ENCODE measurements around the gene CETN1. TPM values are rescaled to one million over a fixed set of nuclear protein-coding genes. Genes with fewer than 3 reads are reported as not detected.
A peak's percentile ranks its signal among the peaks of the same experiment; 100 is the strongest.

The CETN1 gene
- total and polyA plus RNA-seq, 4 donors: not detected

- H3K4me1 ChIP-seq (ENCODE audit: control insufficient read depth in 5 of 5, insufficient read depth in 5 of 5, low read length in 5 of 5): peaks cover 0 to 13% (median 4%) of the 10 kb centered on the region in 5 donors
- no peaks in the 10 kb centered on the region for H3K36me3 ChIP-seq (ENCODE audit: control insufficient read depth in 4 of 4, insufficient read depth in 4 of 4, low read length in 4 of 4)
- no peak overlapping the region for H3K9ac ChIP-seq (ENCODE audit: insufficient read depth in 1 of 2, low read length in 2 of 2)
- DNase-seq (peak in 2 of 3 donors; percentile 76 to 86), ATAC-seq (ENCODE audit: insufficient read depth, low FRiP score) (no peak)
- H3K27ac ChIP-seq (ENCODE audit: low read depth in 1 of 2, low read length in 1 of 2): no peak overlapping the region
- 66 to 69% methylated on average over 2 of the region's 2 CpGs for WGBS, 2 donors
- no peaks in the 10 kb centered on the region for H3K27me3 ChIP-seq (ENCODE audit: control insufficient read depth in 3 of 3, insufficient read depth in 3 of 3, low read length in 2 of 3)
- H3K9me3 ChIP-seq (ENCODE audit: control insufficient read depth in 4 of 4, insufficient read depth in 3 of 4, low read length in 3 of 4): no peaks in the 10 kb centered on the region
- no peak for TF ChIP-seq CTCF (IDR thresholded peaks at IDR 0.05; ENCODE audit: control extremely low read depth, extremely low read depth)
- H3K4me3 ChIP-seq: no peak overlapping the region
Observed at GRCh38 chr18:627231-627630, 47.1 kb downstream of the CETN1 start.

- WGBS, 2 donors: 89 to 90% methylated on average over 6 of the region's 6 CpGs
- no peaks in the 10 kb centered on the region for H3K27me3 ChIP-seq (ENCODE audit: control insufficient read depth in 3 of 3, insufficient read depth in 3 of 3, low read length in 2 of 3)
- H3K36me3 ChIP-seq (ENCODE audit: control insufficient read depth in 4 of 4, insufficient read depth in 4 of 4, low read length in 4 of 4): no peaks in the 10 kb centered on the region
- no peaks in the 10 kb centered on the region for H3K9me3 ChIP-seq (ENCODE audit: control insufficient read depth in 4 of 4, insufficient read depth in 3 of 4, low read length in 3 of 4)
- H3K9ac ChIP-seq (ENCODE audit: insufficient read depth in 1 of 2, low read length in 2 of 2): no peak overlapping the region
- DNase-seq: no peak
- H3K4me3 ChIP-seq: no peak overlapping the region
- no peak overlapping the region for H3K27ac ChIP-seq (ENCODE audit: low read depth in 1 of 2, low read length in 1 of 2)
- no peak for ATAC-seq (ENCODE audit: insufficient read depth, low FRiP score)
- peaks cover 0 to 6% (median 0%) of the 10 kb centered on the region in 5 donors for H3K4me1 ChIP-seq (ENCODE audit: control insufficient read depth in 5 of 5, insufficient read depth in 5 of 5, low read length in 5 of 5)
- TF ChIP-seq CTCF (IDR thresholded peaks at IDR 0.05; ENCODE audit: control extremely low read depth, extremely low read depth): no peak
Observed at GRCh38 chr18:629269-630150, 49.3 kb downstream of the CETN1 start.

- Histone ChIP-seq H3K36me3 (ENCODE audit: control insufficient read depth in 4 of 4, insufficient read depth in 4 of 4, low read length in 4 of 4) (no peaks in the 10 kb centered on the region), H3K9ac (ENCODE audit: insufficient read depth in 1 of 2, low read length in 2 of 2) (no peak overlapping the region), H3K27me3 (ENCODE audit: control insufficient read depth in 3 of 3, insufficient read depth in 3 of 3, low read length in 2 of 3) (no peaks in the 10 kb centered on the region), H3K4me1 (ENCODE audit: control insufficient read depth in 5 of 5, insufficient read depth in 5 of 5, low read length in 5 of 5) (peaks cover 0 to 6% (median 0%) of the 10 kb centered on the region in 5 donors), H3K9me3 (ENCODE audit: control insufficient read depth in 4 of 4, insufficient read depth in 3 of 4, low read length in 3 of 4) (no peaks in the 10 kb centered on the region), H3K4me3 (no peak overlapping the region), H3K27ac (ENCODE audit: low read depth in 1 of 2, low read length in 1 of 2) (no peak overlapping the region)
- no peak for ATAC-seq (ENCODE audit: insufficient read depth, low FRiP score)
- no peak for DNase-seq
- no peak for TF ChIP-seq CTCF (IDR thresholded peaks at IDR 0.05; ENCODE audit: control extremely low read depth, extremely low read depth)
Observed at GRCh38 chr18:631560-631959, 51.4 kb downstream of the CETN1 start.

Other genes starting within 250 kb of the CETN1 start
- 100 to 1,000 TPM in 1 of 2 donors, 10 to 100 TPM in 1; 40.2 to 108 TPM for gene COLEC12, start 79.7 kb upstream of the CETN1 start, total RNA-seq
- 10 to 100 TPM; 10.3 to 16.0 TPM for gene COLEC12, start 79.7 kb upstream of the CETN1 start, polyA plus RNA-seq
- gene CLUL1, start 16.6 kb downstream of the CETN1 start, total RNA-seq: 1 to 10 TPM; 1.3 to 5.4 TPM
- 1 to 10 TPM in 1 of 2 donors, under 1 TPM in 1; 0.81 to 1.1 TPM for gene CLUL1, start 16.6 kb downstream of the CETN1 start, polyA plus RNA-seq
- gene TYMS, start 77.3 kb downstream of the CETN1 start, total RNA-seq: 10 to 100 TPM in 1 of 2 donors, 1 to 10 TPM in 1; 7.6 to 23.4 TPM
- gene TYMS, start 77.3 kb downstream of the CETN1 start, polyA plus RNA-seq: 1 to 10 TPM; 5.8 to 8.9 TPM
- gene ENOSF1, start 132.2 kb downstream of the CETN1 start, total RNA-seq: 100 to 1,000 TPM; 109 to 122 TPM
- gene ENOSF1, start 132.2 kb downstream of the CETN1 start, polyA plus RNA-seq: 10 to 100 TPM; 26.9 to 92.5 TPM
- 10 to 100 TPM; 36.6 to 61.7 TPM for gene YES1, start 231.9 kb downstream of the CETN1 start, total RNA-seq
- gene YES1, start 231.9 kb downstream of the CETN1 start, polyA plus RNA-seq: 10 to 100 TPM; 17.9 to 26.6 TPM